Smooth muscle cell (in vitro differentiated cells): ENCODE results near the gene TBL1X. TPM values are rescaled to one million over a fixed set of nuclear protein-coding genes. Genes with fewer than 3 reads are reported as not detected.

Experiments used
- DNase-seq: peaks from one replicate; lab custom pipeline; 2025; ENCODE audit not compliant: unreplicated experiment; lab: John Stamatoyannopoulos, UW
- H2AFZ ChIP-seq: fragments of 200-600 bp; sonication (generic); 2 replicates; pipeline ENCODE4 v1.6.0; 2016; ENCODE audit warnings: antibody characterized with exemption, low read depth, mild to moderate bottlenecking
- H3F3A ChIP-seq: fragments of 200-600 bp; sonication (generic); 2 replicates; pipeline ENCODE4 v1.6.0; 2017; ENCODE audit warnings: antibody characterized with exemption, low read depth
- H3K27ac ChIP-seq: fragments of 200-600 bp; sonication (generic); 2 replicates; pipeline ENCODE4 v1.5.1; 2016; ENCODE audit warnings: low read depth, mild to moderate bottlenecking
- H3K27me3 ChIP-seq: fragments of 200-600 bp; sonication (generic); 2 replicates; pipeline ENCODE4 v1.6.1; 2016; ENCODE audit warnings: low read depth, mild to moderate bottlenecking
- H3K36me3 ChIP-seq: fragments of 200-600 bp; sonication (generic); 2 replicates; pipeline ENCODE4 v1.5.1; 2016; ENCODE audit warnings: low read depth
- H3K4me1 ChIP-seq: fragments of 200-600 bp; sonication (generic); 2 replicates; pipeline ENCODE4 v1.5.1; 2016; ENCODE audit warnings: low read depth
- H3K4me2 ChIP-seq: fragments of 200-600 bp; sonication (generic); 2 replicates; pipeline ENCODE4 v1.6.0; 2016; ENCODE audit warnings: mild to moderate bottlenecking
- H3K4me3 ChIP-seq: fragments of 200-600 bp; sonication (generic); 2 replicates; pipeline ENCODE4 v1.5.1; 2016; ENCODE audit warnings: mild to moderate bottlenecking
- H3K79me2 ChIP-seq: fragments of 200-600 bp; sonication (generic); 2 replicates; pipeline ENCODE4 v1.6.0; 2016; ENCODE audit warnings: low read depth, mild to moderate bottlenecking
- H3K9ac ChIP-seq: fragments of 200-600 bp; sonication (generic); 2 replicates; pipeline ENCODE4 v1.6.0; 2016; ENCODE audit warnings: low read depth
- H3K9me3 ChIP-seq: fragments of 200-600 bp; sonication (generic); replicated peaks from 2 replicates; pipeline ENCODE4 v1.5.1; 2016; ENCODE audit warnings: low read depth
- H4K20me1 ChIP-seq: fragments of 200-600 bp; sonication (generic); 2 replicates; pipeline ENCODE4 v1.6.0; 2016; ENCODE audit warnings: low read depth
- CTCF ChIP-seq: fragments of 200-600 bp; sonication (generic); IDR thresholded peaks from 2 replicates; pipeline ENCODE4 v1.5.1; 2017; ENCODE audit warnings: borderline replicate concordance, mild to moderate bottlenecking, antibody characterized with exemption; ENCODE audit not compliant: insufficient read depth, poor library complexity, severe bottlenecking
- WGBS: methylation state at CpG from one replicate; pipeline ENCODE4 v1.1.7; 2016; ENCODE audit warnings: low lambda C conversion rate; 5-methylcytosine and 5-hydroxymethylcytosine counted together
- polyA plus RNA-seq: library from polyadenylated mRNA; unstranded; fragments of >200 nt; fragmentation: Nextera tagmentation; extraction: Ambion mirVana; gene quantifications from 2 replicates; pipeline ENCODE4 v1.2.1, GENCODE V29; 2016
- total RNA-seq: library from RNA; depleted of rRNA; stranded (reverse); fragments of >200 nt; gene quantifications from 2 replicates; pipeline ENCODE4 v1.2.3, GENCODE V29; 2014

Gene TBL1X
- total and polyA plus RNA-seq, 2 experiments from 2014 or later, result 9.0 to 9.8 TPM

GRCh38 chrX:9611436-9612145, 146.7 kb downstream of the TBL1X start:
- Histone ChIP-seq H3K36me3 (no peaks in the 10 kb centered on the region), H3K27ac (no peak overlapping the region), H3K4me2 (no peak overlapping the region), H3K4me1 (no peaks in the 10 kb centered on the region), H3F3A (no peaks in the 10 kb centered on the region), H4K20me1 (peaks cover 6% of the 10 kb centered on the region), H3K9ac (no peak overlapping the region), H3K9me3 (no peaks in the 10 kb centered on the region), H3K27me3 (no peaks in the 10 kb centered on the region), H2AFZ (no peak overlapping the region), H3K79me2 (no peaks in the 10 kb centered on the region), H3K4me3 (no peak overlapping the region)
- 85% methylated on average over 16 of the region's 16 CpGs for WGBS
- DNase-seq, result no peak
- TF ChIP-seq CTCF, result no peak

GRCh38 chrX:9612146-9612505, 147.3 kb downstream of the TBL1X start:
- no peak for DNase-seq
- H2AFZ ChIP-seq, result no peak overlapping the region
- H3K4me1 ChIP-seq, result no peaks in the 10 kb centered on the region
- no peak for TF ChIP-seq CTCF
- H3K4me2 ChIP-seq, result no peak overlapping the region
- 87% methylated on average over 4 of the region's 4 CpGs for WGBS
- H4K20me1 ChIP-seq, result peaks cover 6% of the 10 kb centered on the region
- H3K9me3 ChIP-seq, result no peaks in the 10 kb centered on the region
- H3K27me3 ChIP-seq, result no peaks in the 10 kb centered on the region
- H3K36me3 ChIP-seq, result no peaks in the 10 kb centered on the region
- no peak overlapping the region for H3K27ac ChIP-seq
- H3K79me2 ChIP-seq, result no peaks in the 10 kb centered on the region
- no peaks in the 10 kb centered on the region for H3F3A ChIP-seq
- no peak overlapping the region for H3K9ac ChIP-seq
- H3K4me3 ChIP-seq, result no peak overlapping the region

GRCh38 chrX:9614016-9614415, 149.2 kb downstream of the TBL1X start:
- DNase-seq, result no peak
- no peak for TF ChIP-seq CTCF
- 62% methylated on average over 1 of the region's 1 CpG for WGBS

GRCh38 chrX:9619133-9619532, 154.3 kb downstream of the TBL1X start:
- WGBS, result 83% methylated on average over 5 of the region's 5 CpGs
- no peak for TF ChIP-seq CTCF
- H3K79me2 ChIP-seq, result no peaks in the 10 kb centered on the region
- H3K4me2 ChIP-seq, result no peak overlapping the region
- H3K9ac ChIP-seq, result no peak overlapping the region
- H3K27me3 ChIP-seq, result no peaks in the 10 kb centered on the region
- no peaks in the 10 kb centered on the region for H3K36me3 ChIP-seq
- no peak for DNase-seq
- no peak overlapping the region for H3K4me3 ChIP-seq
- no peaks in the 10 kb centered on the region for H3K4me1 ChIP-seq
- H2AFZ ChIP-seq, result no peak overlapping the region
- H3K9me3 ChIP-seq, result peaks cover 4% of the 10 kb centered on the region
- H3K27ac ChIP-seq, result no peak overlapping the region
- peaks cover 7% of the 10 kb centered on the region for H4K20me1 ChIP-seq
- H3F3A ChIP-seq, result no peaks in the 10 kb centered on the region

More at GRCh38 chrX:9614016-9614415, 149.2 kb downstream of the TBL1X start:
- Histone ChIP-seq H3K79me2 (no peaks in the 10 kb centered on the region), H3K27ac (no peak overlapping the region), H3K4me1 (no peaks in the 10 kb centered on the region), H3K9ac (no peak overlapping the region), H4K20me1 (peaks cover 6% of the 10 kb centered on the region), H3K9me3 (no peaks in the 10 kb centered on the region), H3K4me2 (no peak overlapping the region), H3F3A (no peaks in the 10 kb centered on the region), H3K36me3 (no peaks in the 10 kb centered on the region), H3K4me3 (no peak overlapping the region), H3K27me3 (no peaks in the 10 kb centered on the region), H2AFZ (no peak overlapping the region)
